Epithelial cell of esophagus (primary cell): Measurements from ENCODE around the gene RNASEH2A.
"Not testable (repeated sequence)": the region's sequence is repeated elsewhere in the genome, so short reads cannot be mapped to it uniquely, and the experiment has no call there.

ENCODE experiments used
- DNase-seq: peaks from one replicate; pipeline ENCODE4 v3.0.0; 2010; ENCODE audit warnings: low read depth
- H3K4me3 ChIP-seq: 2 replicates; pipeline ENCODE4 v1.5.1; 2011; ENCODE audit warnings: mild to moderate bottlenecking, low read length, control low read depth
- CTCF ChIP-seq: IDR thresholded peaks from 2 replicates; pipeline ENCODE4 v1.5.1; 2011; ENCODE audit warnings: low read depth, mild to moderate bottlenecking, low read length, control low read depth, inconsistent platforms; ENCODE audit not compliant: insufficient read depth; ENCODE audit errors: missing control alignments

The RNASEH2A gene

GRCh38 chr19:12815088-12815487 is 8.7 kb downstream of the RNASEH2A start:
- no peak for TF ChIP-seq CTCF
- no peak overlapping the region for H3K4me3 ChIP-seq
- DNase-seq, result no peak

GRCh38 chr19:12817188-12817587 is 10.8 kb downstream of the RNASEH2A start:
- DNase-seq, H3K4me3 ChIP-seq: not testable (repeated sequence)

- H3K4me3 ChIP-seq, DNase-seq: not testable (repeated sequence)
These were observed 11.4 kb downstream of the RNASEH2A start for GRCh38 chr19:12817810-12818209.

- H3K4me3 ChIP-seq, result no peak overlapping the region
- peak; percentile 27 for DNase-seq
- TF ChIP-seq CTCF, result no peak
These were observed 15.4 kb downstream of the RNASEH2A start for GRCh38 chr19:12821761-12822160.

- H3K4me3 ChIP-seq, result no peak overlapping the region
- peak; percentile 28 for TF ChIP-seq CTCF
- no peak for DNase-seq
These were observed 19.1 kb downstream of the RNASEH2A start for GRCh38 chr19:12825254-12826131.

GRCh38 chr19:12828494-12828893 is 22.1 kb downstream of the RNASEH2A start:
- no peak for TF ChIP-seq CTCF
- H3K4me3 ChIP-seq, result no peak overlapping the region
- peak; percentile 32 for DNase-seq

- peak overlapping the region; percentile 19 for H3K4me3 ChIP-seq
- no peak for TF ChIP-seq CTCF
- DNase-seq, result no peak
These were observed 27.0 kb downstream of the RNASEH2A start for GRCh38 chr19:12833418-12833737.
